OCI-LY7 (cell line): ENCODE measurements around the gene RETREG2. TPM values are rescaled to one million over a fixed set of nuclear protein-coding genes. Genes with fewer than 3 reads are reported as not detected.

ENCODE experiments used
- BruUV-seq: library from RNA; stranded (reverse); fragments of 400-500 nt; replicated peaks from 2 replicates; lab custom pipeline; 2021; lab: Mats Ljungman, UMichigan
- CTCF ChIA-PET: fragments of 300-600 bp; sonication (Branson Sonifier 250); formaldehyde crosslinking; loops from one replicate; lab custom pipeline; 2022; ENCODE audit warnings: antibody characterized with exemption; ENCODE audit not compliant: unreplicated experiment; lab: Charles Lee
- POLR2A ChIA-PET: fragments of 300-600 bp; sonication (Branson Sonifier 250); formaldehyde crosslinking; loops from one replicate; lab custom pipeline; 2022; ENCODE audit warnings: antibody characterized with exemption; lab: Charles Lee
- DNase-seq: peaks from one replicate; pipeline ENCODE4 v3.0.0-alpha.2; 2015; ENCODE audit warnings: low spot score
- H2AFZ ChIP-seq: fragments of 200-600 bp; sonication (generic), shearing (Covaris generic); 2 replicates; pipeline ENCODE4 v1.6.1; 2014; ENCODE audit warnings: mild to moderate bottlenecking, antibody characterized with exemption, low read length, moderate library complexity
- H3K27ac ChIP-seq: fragments of 200-600 bp; sonication (generic); 2 replicates; pipeline ENCODE4 v1.5.1; 2014; ENCODE audit warnings: mixed run types, low read depth, mild to moderate bottlenecking, moderate library complexity, low read length, inconsistent platforms; ENCODE audit not compliant: poor library complexity, severe bottlenecking
- H3K36me3 ChIP-seq: fragments of 200-600 bp; sonication (generic); 2 replicates; pipeline ENCODE4 v1.6.1; 2014; ENCODE audit warnings: mild to moderate bottlenecking, antibody characterized with exemption, low read length, moderate library complexity, mixed read lengths; ENCODE audit not compliant: insufficient read depth
- H3K4me1 ChIP-seq: fragments of 200-600 bp; sonication (generic); 2 replicates; pipeline ENCODE4 v1.5.1; 2014; ENCODE audit warnings: mild to moderate bottlenecking, low read length; ENCODE audit not compliant: insufficient read depth, poor library complexity, severe bottlenecking
- H3K4me2 ChIP-seq: fragments of 200-600 bp; sonication (generic); 2 replicates; pipeline ENCODE4 v1.6.1; 2014; ENCODE audit warnings: mild to moderate bottlenecking, low read length
- H3K4me3 ChIP-seq: fragments of 200-600 bp; sonication (generic); 2 replicates; pipeline ENCODE4 v1.5.1; 2014; ENCODE audit warnings: mild to moderate bottlenecking, low read depth, low read length; ENCODE audit not compliant: poor library complexity, severe bottlenecking
- H3K79me2 ChIP-seq: fragments of 200-600 bp; sonication (generic); 2 replicates; pipeline ENCODE4 v1.6.1; 2016; ENCODE audit warnings: low read depth, mild to moderate bottlenecking, low read length, moderate library complexity, mixed read lengths; ENCODE audit not compliant: insufficient read depth
- H3K9me2 ChIP-seq: fragments of 200-600 bp; sonication (generic); 2 replicates; pipeline ENCODE4 v1.6.1; 2016; ENCODE audit warnings: mild to moderate bottlenecking, low read length, mixed read lengths; ENCODE audit not compliant: insufficient read depth
- H3K9me3 ChIP-seq: fragments of 200-600 bp; sonication (generic); 2 replicates; pipeline ENCODE4 v1.6.1; 2014; ENCODE audit warnings: mild to moderate bottlenecking, mixed run types, low read length, mixed read lengths
- H4K20me1 ChIP-seq: fragments of 200-600 bp; sonication (generic); 2 replicates; pipeline ENCODE4 v1.6.1; 2014; ENCODE audit warnings: mild to moderate bottlenecking, antibody characterized with exemption, low read length, moderate library complexity, mixed read lengths; ENCODE audit not compliant: insufficient read depth
- CTCF ChIP-seq: fragments of 200-600 bp; sonication (generic); conservative IDR thresholded peaks from 2 replicates; pipeline ENCODE4 v1.5.1; 2014; ENCODE audit warnings: mild to moderate bottlenecking, antibody characterized with exemption, low read length, moderate library complexity, mixed read lengths
- EZH2phosphoT487 ChIP-seq: fragments of 200-600 bp; sonication (generic); IDR thresholded peaks from 2 replicates; pipeline ENCODE4 v1.6.1; 2018; ENCODE audit warnings: low read depth, borderline replicate concordance, mild to moderate bottlenecking, mixed run types, antibody characterized with exemption, low read length, moderate library complexity, mixed read lengths
- intact Hi-C: fragments of 100-400 bp; cut with micrococcal nuclease; formaldehyde crosslinking; loops from one replicate; pipeline ENCODE4 v1.10.0; 2022; ENCODE audit not compliant: unreplicated experiment
- total RNA-seq, 2 experiments: library from RNA; depleted of rRNA in 1 of 2; stranded (reverse); fragments of >200 nt in 1 of 2; shearing (Covaris generic) in 1 of 2; gene quantifications; 2 replicates each; pipeline ENCODE4 v1.2.3, GENCODE V29; 2014 to 2022

RETREG2 gene
- total RNA-seq, 2 experiments from 2014 or later = 59.1 to 74.6 TPM

GRCh38 chr2:219207884-219208740, 30.0 kb downstream of the RETREG2 start:
- peaks cover 44% of the 10 kb centered on the region for H3K36me3 ChIP-seq
- peaks cover 8% of the 10 kb centered on the region; the same call in 1 of the 2 replicates for H3K9me3 ChIP-seq
- H3K4me2 ChIP-seq = peak overlapping the region; percentile 93
- no peak overlapping the region for H3K27ac ChIP-seq
- peak overlapping the region; percentile 69 for H3K4me3 ChIP-seq
- no peaks in the 10 kb centered on the region for H4K20me1 ChIP-seq
- CTCF ChIA-PET = interaction anchor here (1.0 kb wide), 1 partner anchor 31 kb away, joined by 3 read pairs; the partner anchor contains the start of gene CNPPD1
- TF ChIP-seq EZH2phosphoT487 (no peak), CTCF (no peak)
- H2AFZ ChIP-seq = no peak overlapping the region
- POLR2A ChIA-PET = interaction anchor here (0.6 to 1.4 kb wide), 3 partner anchors 19 to 38 kb away, joined by 3 to 6 read pairs (median 3); partner anchors contain the start of gene CNPPD1
- H3K79me2 ChIP-seq = peaks cover 4% of the 10 kb centered on the region; the same call in 1 of the 2 replicates
- intact Hi-C loops = loop anchor here (1.0 kb wide), 1 partner anchor 37 kb away; the partner anchor contains the start of genes GLB1L and STK16
- peaks cover 17% of the 10 kb centered on the region for H3K4me1 ChIP-seq
- DNase-seq = no peak
- no peaks in the 10 kb centered on the region for H3K9me2 ChIP-seq
- no TSS peak for BruUV-seq

- intact Hi-C loops = no loop called here
- H3K9me3 ChIP-seq = peaks cover 7% of the 10 kb centered on the region; the same call in 1 of the 2 replicates
- DNase-seq = no peak
- no peaks in the 10 kb centered on the region for H4K20me1 ChIP-seq
- ChIA-PET POLR2A (no interaction called here), CTCF (no interaction called here)
- peaks cover 4% of the 10 kb centered on the region; the same call in 1 of the 2 replicates for H3K79me2 ChIP-seq
- H3K4me2 ChIP-seq = no peak overlapping the region
- TF ChIP-seq CTCF (no peak), EZH2phosphoT487 (no peak)
- no peak overlapping the region for H3K4me3 ChIP-seq
- no peaks in the 10 kb centered on the region for H3K9me2 ChIP-seq
- peaks cover 17% of the 10 kb centered on the region for H3K4me1 ChIP-seq
- H3K36me3 ChIP-seq = peaks cover 46% of the 10 kb centered on the region
- H2AFZ ChIP-seq = no peak overlapping the region
- H3K27ac ChIP-seq = no peak overlapping the region
- BruUV-seq = no TSS peak
Observed at GRCh38 chr2:219209236-219210195, 31.4 kb downstream of the RETREG2 start.
